ENCODE results near the gene OXCT1.

OXCT1 gene

GRCh38 chr5:41840251-41840650 is 30.0 kb downstream of the OXCT1 start:
- H2AFZ ChIP-seq (ENCODE audit: low read depth, low read length), result no peak overlapping the region
- no peak overlapping the region for H3K18ac ChIP-seq (ENCODE audit: low read depth in 1 of 2, low read length in 2 of 2)
- H4K91ac ChIP-seq (ENCODE audit: low read length), result no peak overlapping the region
- H2AK5ac ChIP-seq (ENCODE audit: low read length, severe bottlenecking), result no peak overlapping the region
- no peak overlapping the region for H3K4me3 ChIP-seq (ENCODE audit: insufficient read depth in 1 of 2, low read depth in 1 of 2, low read length in 2 of 2)
- H3K27ac ChIP-seq (ENCODE audit: low read length, poor library complexity, severe bottlenecking), result no peak overlapping the region
- H3K79me1 ChIP-seq (replicated peaks; ENCODE audit: low read length, poor library complexity, severe bottlenecking), result peaks cover 2% of the 10 kb centered on the region
- peaks cover 8% of the 10 kb centered on the region for H3K4me1 ChIP-seq (ENCODE audit: control insufficient read depth, insufficient read depth, low read depth, low read length)
- H3K14ac ChIP-seq (ENCODE audit: low read length in 2 of 2), result no peak overlapping the region
- no peak overlapping the region for H2BK15ac ChIP-seq (ENCODE audit: low read depth, poor library complexity, severe bottlenecking)
- no peak overlapping the region for H2BK12ac ChIP-seq (ENCODE audit: low read length in 2 of 2)
- H2BK120ac ChIP-seq (ENCODE audit: low read depth, low read length), result no peak overlapping the region
- no peak overlapping the region for H3K23ac ChIP-seq (ENCODE audit: low read length in 2 of 2)
- H4K8ac ChIP-seq (ENCODE audit: low read length), result no peak overlapping the region
- no peaks in the 10 kb centered on the region for H3K27me3 ChIP-seq (ENCODE audit: control insufficient read depth in 1 of 2, insufficient read depth in 1 of 2, low read length in 2 of 2)
- H2BK5ac ChIP-seq (ENCODE audit: low read depth, low read length, poor library complexity, severe bottlenecking), result no peak overlapping the region
- no peak overlapping the region for H3K9ac ChIP-seq (ENCODE audit: low read length)
- no peak overlapping the region for H3K4me2 ChIP-seq (ENCODE audit: low read length, poor library complexity, severe bottlenecking)
- no CpG with 5 or more reads among the region's 1 CpG for WGBS
- no peak for DNase-seq
- peaks cover 4 to 37% of the 10 kb centered on the region in 2 experiments for H3K36me3 ChIP-seq (ENCODE audit: control insufficient read depth in 1 of 2, insufficient read depth in 2 of 2, low read depth in 1 of 2, low read length in 2 of 2)
- H3K4ac ChIP-seq (ENCODE audit: low read depth in 1 of 2, low read length in 2 of 2), result no peak overlapping the region
- H3K9me3 ChIP-seq (ENCODE audit: control insufficient read depth, low read length), result no peaks in the 10 kb centered on the region

- H3K9ac ChIP-seq (ENCODE audit: low read length), result no peak overlapping the region
- no peak overlapping the region for H3K4me3 ChIP-seq (ENCODE audit: insufficient read depth in 1 of 2, low read depth in 1 of 2, low read length in 2 of 2)
- no peak overlapping the region for H3K4me2 ChIP-seq (ENCODE audit: low read length, poor library complexity, severe bottlenecking)
- H3K9me3 ChIP-seq (ENCODE audit: control insufficient read depth, low read length), result no peaks in the 10 kb centered on the region
- H3K14ac ChIP-seq (ENCODE audit: low read length in 2 of 2), result no peak overlapping the region
- no peak overlapping the region for H3K4ac ChIP-seq (ENCODE audit: low read depth in 1 of 2, low read length in 2 of 2)
- no peak overlapping the region for H2BK15ac ChIP-seq (ENCODE audit: low read depth, poor library complexity, severe bottlenecking)
- H3K27ac ChIP-seq (ENCODE audit: low read length, poor library complexity, severe bottlenecking), result no peak overlapping the region
- no peak overlapping the region for H4K91ac ChIP-seq (ENCODE audit: low read length)
- no peak overlapping the region for H3K18ac ChIP-seq (ENCODE audit: low read depth in 1 of 2, low read length in 2 of 2)
- no peak overlapping the region for H2BK120ac ChIP-seq (ENCODE audit: low read depth, low read length)
- no peak overlapping the region for H2AK5ac ChIP-seq (ENCODE audit: low read length, severe bottlenecking)
- no peak for DNase-seq
- H2BK5ac ChIP-seq (ENCODE audit: low read depth, low read length, poor library complexity, severe bottlenecking), result no peak overlapping the region
- no peaks in the 10 kb centered on the region for H3K27me3 ChIP-seq (ENCODE audit: control insufficient read depth in 1 of 2, insufficient read depth in 1 of 2, low read length in 2 of 2)
- H3K79me1 ChIP-seq (replicated peaks; ENCODE audit: low read length, poor library complexity, severe bottlenecking), result peaks cover 2% of the 10 kb centered on the region
- no peak overlapping the region for H4K8ac ChIP-seq (ENCODE audit: low read length)
- H3K23ac ChIP-seq (ENCODE audit: low read length in 2 of 2), result no peak overlapping the region
- WGBS, result 98% methylated on average over 3 of the region's 3 CpGs
- peaks cover 4 to 39% of the 10 kb centered on the region in 2 experiments for H3K36me3 ChIP-seq (ENCODE audit: control insufficient read depth in 1 of 2, insufficient read depth in 2 of 2, low read depth in 1 of 2, low read length in 2 of 2)
- peaks cover 8% of the 10 kb centered on the region for H3K4me1 ChIP-seq (ENCODE audit: control insufficient read depth, insufficient read depth, low read depth, low read length)
- no peak overlapping the region for H2BK12ac ChIP-seq (ENCODE audit: low read length in 2 of 2)
- H2AFZ ChIP-seq (ENCODE audit: low read depth, low read length), result no peak overlapping the region
Observed at GRCh38 chr5:41837793-41838192, 32.4 kb downstream of the OXCT1 start.

- no peak overlapping the region for H3K18ac ChIP-seq (ENCODE audit: low read depth in 1 of 2, low read length in 2 of 2)
- H3K27ac ChIP-seq (ENCODE audit: low read length, poor library complexity, severe bottlenecking), result peak overlapping the region; percentile 50
- no peak overlapping the region for H2BK120ac ChIP-seq (ENCODE audit: low read depth, low read length)
- no peak overlapping the region for H4K8ac ChIP-seq (ENCODE audit: low read length)
- H3K79me1 ChIP-seq (replicated peaks; ENCODE audit: low read length, poor library complexity, severe bottlenecking), result peaks cover 2% of the 10 kb centered on the region
- 4% methylated on average over 3 of the region's 3 CpGs for WGBS
- H3K9me3 ChIP-seq (ENCODE audit: control insufficient read depth, low read length), result no peaks in the 10 kb centered on the region
- peaks cover 6% of the 10 kb centered on the region for H3K4me1 ChIP-seq (ENCODE audit: control insufficient read depth, insufficient read depth, low read depth, low read length)
- H4K91ac ChIP-seq (ENCODE audit: low read length), result no peak overlapping the region
- no peak overlapping the region for H3K4me3 ChIP-seq (ENCODE audit: insufficient read depth in 1 of 2, low read depth in 1 of 2, low read length in 2 of 2)
- no peak overlapping the region for H2AK5ac ChIP-seq (ENCODE audit: low read length, severe bottlenecking)
- H3K9ac ChIP-seq (ENCODE audit: low read length), result peak overlapping the region; percentile 16
- H3K4ac ChIP-seq (ENCODE audit: low read depth in 1 of 2, low read length in 2 of 2), result no peak overlapping the region
- no peak overlapping the region for H2AFZ ChIP-seq (ENCODE audit: low read depth, low read length)
- no peaks in the 10 kb centered on the region for H3K27me3 ChIP-seq (ENCODE audit: control insufficient read depth in 1 of 2, insufficient read depth in 1 of 2, low read length in 2 of 2)
- peaks cover 4 to 43% of the 10 kb centered on the region in 2 experiments for H3K36me3 ChIP-seq (ENCODE audit: control insufficient read depth in 1 of 2, insufficient read depth in 2 of 2, low read depth in 1 of 2, low read length in 2 of 2)
- H2BK5ac ChIP-seq (ENCODE audit: low read depth, low read length, poor library complexity, severe bottlenecking), result no peak overlapping the region
- H3K4me2 ChIP-seq (ENCODE audit: low read length, poor library complexity, severe bottlenecking), result no peak overlapping the region
- no peak overlapping the region for H2BK15ac ChIP-seq (ENCODE audit: low read depth, poor library complexity, severe bottlenecking)
- H2BK12ac ChIP-seq (ENCODE audit: low read length in 2 of 2), result no peak overlapping the region
- H3K23ac ChIP-seq (ENCODE audit: low read length in 2 of 2), result no peak overlapping the region
- H3K14ac ChIP-seq (ENCODE audit: low read length in 2 of 2), result no peak overlapping the region
- peak; percentile 81 for DNase-seq
Observed at GRCh38 chr5:41835645-41836044, 34.6 kb downstream of the OXCT1 start.

- Histone ChIP-seq H3K9me3 (ENCODE audit: control insufficient read depth, low read length) (no peaks in the 10 kb centered on the region), H3K4me1 (ENCODE audit: control insufficient read depth, insufficient read depth, low read depth, low read length) (peaks cover 6% of the 10 kb centered on the region), H3K4ac (ENCODE audit: low read depth in 1 of 2, low read length in 2 of 2) (no peak overlapping the region), H2BK12ac (ENCODE audit: low read length in 2 of 2) (no peak overlapping the region), H2AK5ac (ENCODE audit: low read length, severe bottlenecking) (no peak overlapping the region), H2BK120ac (ENCODE audit: low read depth, low read length) (no peak overlapping the region), H3K4me2 (ENCODE audit: low read length, poor library complexity, severe bottlenecking) (no peak overlapping the region), H3K9ac (ENCODE audit: low read length) (no peak overlapping the region), H3K4me3 (ENCODE audit: insufficient read depth in 1 of 2, low read depth in 1 of 2, low read length in 2 of 2) (no peak overlapping the region), H2AFZ (ENCODE audit: low read depth, low read length) (no peak overlapping the region), H3K27me3 (ENCODE audit: control insufficient read depth in 1 of 2, insufficient read depth in 1 of 2, low read length in 2 of 2) (no peaks in the 10 kb centered on the region), H4K8ac (ENCODE audit: low read length) (no peak overlapping the region), H3K79me1 (replicated peaks; ENCODE audit: low read length, poor library complexity, severe bottlenecking) (peaks cover 2% of the 10 kb centered on the region), H3K23ac (ENCODE audit: low read length in 2 of 2) (no peak overlapping the region), H4K91ac (ENCODE audit: low read length) (no peak overlapping the region), H3K14ac (ENCODE audit: low read length in 2 of 2) (no peak overlapping the region), H2BK15ac (ENCODE audit: low read depth, poor library complexity, severe bottlenecking) (no peak overlapping the region), H3K27ac (ENCODE audit: low read length, poor library complexity, severe bottlenecking) (no peak overlapping the region), H3K36me3 (ENCODE audit: control insufficient read depth in 1 of 2, insufficient read depth in 2 of 2, low read depth in 1 of 2, low read length in 2 of 2) (peaks cover 4 to 45% of the 10 kb centered on the region in 2 experiments), H3K18ac (ENCODE audit: low read depth in 1 of 2, low read length in 2 of 2) (no peak overlapping the region), H2BK5ac (ENCODE audit: low read depth, low read length, poor library complexity, severe bottlenecking) (no peak overlapping the region)
- 86% methylated on average over 1 of the region's 1 CpG for WGBS
- no peak for DNase-seq
Observed at GRCh38 chr5:41834506-41834905, 35.7 kb downstream of the OXCT1 start.

Measured in mesenchymal stem cell (in vitro differentiated cells and primary cell).